GM19351 (cell line): ENCODE results near the gene ACER2.

ENCODE experiments used
- ATAC-seq: cut with Tn5 transposase; IDR thresholded peaks from one replicate; pipeline ENCODE4 v1.9.1; 2021; ENCODE audit warnings: mild to moderate bottlenecking, moderate library complexity; ENCODE audit not compliant: unreplicated experiment

Gene ACER2

DNA sequence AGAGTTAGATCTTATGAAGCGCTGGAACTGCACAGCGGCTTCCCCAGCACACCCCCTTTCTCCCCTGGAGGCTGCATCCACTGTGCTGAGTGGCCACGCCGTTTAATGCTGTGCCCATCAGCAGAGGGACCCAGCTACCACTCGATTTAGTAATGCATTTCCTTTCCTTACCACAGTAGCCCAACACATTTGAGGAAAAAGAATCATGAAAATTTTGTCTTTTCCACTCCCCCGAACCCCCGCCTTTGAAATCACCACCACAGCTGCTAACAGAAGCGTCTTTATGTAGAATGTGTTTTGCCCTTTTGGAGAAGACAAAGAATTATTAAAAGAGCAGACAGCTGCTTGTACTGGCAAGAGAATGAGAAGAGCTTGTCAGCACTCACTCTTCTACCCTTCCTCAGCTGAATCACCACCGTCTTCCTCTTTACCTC is 73.2 kb downstream of the ACER2 start:
- no peak for ATAC-seq

DNA sequence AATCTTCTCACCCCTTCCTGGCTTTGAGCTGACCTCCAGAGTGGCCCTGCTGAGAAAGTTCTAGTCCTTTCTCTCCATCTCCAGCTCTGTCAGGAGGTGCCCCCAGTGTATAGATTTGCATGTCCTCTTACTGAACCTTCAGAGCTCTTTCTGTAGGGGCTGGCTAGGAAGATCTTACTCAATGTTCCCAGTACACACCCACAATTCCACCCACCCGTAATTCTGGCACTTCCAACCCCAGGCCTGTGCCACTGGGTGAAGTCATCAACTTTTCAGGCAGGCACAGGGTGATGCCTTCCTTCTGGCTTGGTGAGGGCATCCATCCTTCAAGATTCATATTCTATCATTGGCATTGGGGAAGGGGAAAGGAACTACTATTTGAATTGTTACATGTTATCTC is 75.9 kb downstream of the ACER2 start:
- no peak for ATAC-seq

DNA sequence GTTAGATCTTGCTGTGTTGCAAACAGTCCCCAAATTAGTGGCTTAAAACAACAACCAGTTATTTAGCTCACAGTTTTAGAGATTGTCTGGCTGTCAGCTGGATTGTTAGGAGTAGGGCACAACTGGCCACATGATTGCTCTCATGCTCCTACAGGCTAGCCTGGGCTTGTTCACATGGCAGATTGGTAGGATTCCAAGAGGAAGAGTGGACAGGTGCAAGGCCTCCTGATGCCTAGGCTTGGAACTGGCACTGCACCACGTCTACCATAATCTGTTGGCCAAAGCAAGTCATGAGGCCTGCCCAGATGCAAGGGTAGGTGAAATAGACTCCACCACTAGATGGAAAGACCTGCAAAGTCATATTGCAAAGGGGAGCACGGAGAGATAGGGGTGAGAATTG is 76.4 kb downstream of the ACER2 start:
- ATAC-seq = no peak

DNA sequence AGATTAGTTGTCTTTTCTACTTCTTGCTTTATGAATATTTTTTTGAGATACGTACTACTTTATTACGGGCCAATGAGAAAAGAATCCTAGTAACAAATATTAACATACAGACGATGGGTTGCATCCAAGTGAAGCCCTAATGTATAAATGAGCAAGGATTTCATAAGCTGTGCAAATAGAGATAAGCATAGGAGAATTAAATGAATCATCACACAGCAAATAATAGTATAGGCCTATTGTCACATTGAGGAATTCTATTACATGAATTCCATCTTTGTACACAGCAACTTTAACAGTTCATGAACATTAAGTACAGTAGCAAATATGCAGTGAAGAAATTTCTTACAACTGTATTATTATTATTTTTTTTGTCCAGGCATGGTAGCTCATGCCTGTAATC is 78.0 kb downstream of the ACER2 start:
- ATAC-seq = no peak

DNA sequence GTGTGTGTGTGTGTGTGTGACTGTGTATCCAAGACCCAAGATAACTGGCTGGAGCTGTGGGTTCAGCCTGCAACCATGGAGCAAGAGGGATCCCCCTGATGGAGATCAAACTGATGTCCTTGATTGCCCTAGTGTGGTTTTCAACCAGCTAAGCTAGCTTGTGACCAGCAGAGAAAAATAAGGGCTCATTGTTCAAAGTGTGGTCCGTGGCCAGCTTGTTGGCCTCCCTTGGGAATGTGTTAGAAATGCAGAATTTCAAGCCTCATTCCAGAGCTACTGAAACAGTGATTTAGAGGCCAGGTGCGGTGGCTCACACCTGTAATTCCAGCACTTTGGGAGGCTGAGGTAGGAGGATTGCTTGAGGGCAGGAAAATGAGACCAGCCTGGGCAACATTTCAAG is 79.9 kb downstream of the ACER2 start:
- no peak for ATAC-seq

DNA sequence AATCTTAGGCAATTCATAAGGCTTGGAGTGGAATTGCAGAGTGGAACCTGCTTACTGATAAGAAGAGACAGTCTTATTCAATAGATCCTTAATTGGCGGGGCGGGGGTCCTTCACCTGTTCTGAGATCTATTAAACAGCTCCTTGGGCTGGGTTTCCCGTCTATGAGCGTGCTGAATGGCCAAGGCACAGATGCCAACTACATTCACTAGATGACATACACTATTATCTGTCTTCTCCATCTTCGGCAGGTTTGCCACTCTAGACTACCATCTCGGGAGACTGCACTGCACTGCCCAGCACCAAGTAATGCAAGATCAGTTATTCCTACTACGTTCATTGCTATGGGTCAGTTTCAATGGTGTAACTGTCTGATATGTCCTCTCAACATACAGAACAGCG is 81.5 kb downstream of the ACER2 start:
- no peak for ATAC-seq

DNA sequence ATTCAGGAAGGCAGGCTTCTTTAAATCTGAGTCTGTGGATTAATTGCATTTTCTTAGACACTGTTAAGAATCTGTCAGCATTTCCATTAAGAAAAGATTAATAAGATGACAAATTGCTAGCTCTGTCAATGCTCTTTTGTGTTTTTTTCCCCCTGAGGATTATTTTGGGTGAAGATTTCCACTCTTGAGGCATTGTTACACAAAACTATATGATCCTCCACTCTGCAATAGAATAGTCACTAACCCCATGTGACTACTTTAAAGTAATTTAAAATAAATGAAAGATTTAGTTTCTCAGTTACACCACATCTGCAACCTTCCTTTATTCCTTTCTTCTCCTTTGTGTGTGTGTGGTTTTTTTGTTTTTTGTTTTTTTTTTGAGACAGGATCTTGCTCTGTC is 82.0 kb downstream of the ACER2 start:
- no peak for ATAC-seq

DNA sequence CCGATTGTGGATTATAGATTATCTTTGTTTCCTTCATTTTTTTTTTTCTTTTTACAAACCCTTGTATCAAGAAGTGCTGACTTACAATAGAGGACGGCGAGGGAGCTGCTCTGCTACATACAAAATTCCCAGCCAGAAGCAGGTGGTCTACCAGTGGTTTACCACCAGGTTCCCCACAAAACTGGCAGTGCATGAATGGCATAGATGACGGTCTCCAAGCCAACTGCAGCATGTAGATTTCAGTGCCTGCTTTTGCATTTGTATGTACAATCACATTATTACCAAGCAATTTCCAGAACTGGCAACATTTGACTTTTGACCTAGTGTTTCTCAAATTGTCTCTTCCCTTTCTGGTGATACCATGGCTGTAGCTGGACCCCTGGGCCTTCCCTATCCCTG is 84.0 kb downstream of the ACER2 start:
- no peak for ATAC-seq

DNA sequence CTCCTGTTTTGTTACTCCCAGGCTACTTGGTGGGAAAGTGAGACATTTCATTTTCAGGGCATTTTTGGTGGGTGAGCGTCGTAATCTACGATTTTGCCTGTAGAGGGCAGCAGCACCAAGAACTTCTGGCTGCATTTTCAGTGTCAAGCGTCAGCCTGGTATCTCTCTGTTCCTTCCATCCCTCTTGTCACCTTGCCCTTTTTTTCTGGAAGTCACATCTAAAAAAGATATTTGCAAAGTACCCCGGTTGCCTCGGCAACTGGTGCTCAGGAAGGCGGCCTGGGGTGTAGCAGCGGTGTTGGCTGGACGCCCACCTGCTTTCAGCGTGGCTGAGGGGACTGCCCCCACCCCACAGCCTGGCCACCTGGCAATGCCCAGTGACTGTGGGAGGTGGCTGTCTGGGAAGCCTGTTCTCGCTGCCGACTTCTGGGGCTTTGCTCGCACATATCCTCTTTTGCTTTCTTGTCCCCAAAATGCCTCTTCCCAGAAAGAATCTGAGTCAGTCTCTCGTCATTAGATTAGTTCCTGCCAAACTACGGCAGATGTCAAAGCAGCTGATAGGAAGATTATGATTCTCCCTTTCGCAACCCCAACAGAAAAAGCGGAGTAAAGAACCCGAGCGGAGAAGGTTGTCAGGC is 84.5 kb downstream of the ACER2 start:
- ATAC-seq = peak; percentile 83

DNA sequence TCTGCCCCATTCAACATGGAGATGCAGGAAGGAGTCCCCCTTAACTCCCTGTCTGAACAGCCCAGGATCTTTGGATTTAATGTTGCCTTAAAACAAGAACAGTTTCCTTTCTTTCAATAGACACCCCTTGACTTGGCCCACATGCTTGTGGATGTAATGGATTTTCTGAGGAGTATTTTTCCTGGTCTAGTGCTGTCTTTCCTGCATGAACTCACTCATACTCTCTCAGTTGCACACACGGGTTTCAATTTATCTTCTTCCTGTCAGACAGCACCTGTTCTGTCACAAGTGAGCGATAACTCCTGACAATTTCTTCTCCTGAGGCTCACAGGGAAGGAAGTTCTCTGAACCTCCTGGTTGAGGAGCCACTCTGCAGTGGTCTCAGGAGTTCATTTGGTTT is 85.1 kb downstream of the ACER2 start:
- ATAC-seq = no peak

DNA sequence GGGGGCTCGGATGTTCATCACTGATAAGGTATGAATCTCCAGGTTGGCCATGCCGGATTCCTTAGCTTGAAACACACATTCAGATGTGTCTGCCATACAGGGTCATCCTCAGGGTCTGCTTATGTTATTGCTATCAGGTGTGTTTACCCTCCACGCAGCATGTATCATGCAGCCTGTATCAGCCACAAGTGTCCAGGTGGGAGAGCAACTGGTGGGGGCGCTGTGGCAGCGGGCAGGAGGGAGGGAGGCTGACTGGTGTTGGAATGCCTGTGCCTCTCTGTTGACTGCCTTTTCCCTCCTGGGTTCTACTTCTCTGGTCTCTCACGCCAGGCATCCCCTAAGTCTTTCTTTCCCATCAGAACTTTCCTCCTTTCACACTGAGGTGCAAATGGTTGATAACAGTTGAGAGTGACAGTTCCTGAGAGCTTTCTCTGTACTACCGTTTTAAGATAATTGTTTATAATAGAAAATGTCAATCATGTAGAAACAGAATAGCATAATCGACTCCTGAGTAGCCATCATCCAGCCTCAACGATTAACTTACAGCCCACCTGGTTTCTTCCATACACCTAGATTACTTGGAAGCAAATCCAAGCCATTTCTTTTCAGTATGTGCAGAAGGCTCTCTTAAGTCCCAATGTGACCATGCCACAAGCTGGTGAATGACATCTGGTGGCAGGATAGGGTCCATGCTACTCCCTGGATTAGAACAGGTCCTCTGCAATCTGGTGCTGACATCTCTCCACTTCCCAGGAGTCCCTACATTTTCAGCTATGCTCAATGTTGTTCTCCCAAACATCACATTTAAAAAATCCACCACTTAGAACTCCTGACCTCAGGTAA is 86.6 kb downstream of the ACER2 start:
- ATAC-seq = no peak

DNA sequence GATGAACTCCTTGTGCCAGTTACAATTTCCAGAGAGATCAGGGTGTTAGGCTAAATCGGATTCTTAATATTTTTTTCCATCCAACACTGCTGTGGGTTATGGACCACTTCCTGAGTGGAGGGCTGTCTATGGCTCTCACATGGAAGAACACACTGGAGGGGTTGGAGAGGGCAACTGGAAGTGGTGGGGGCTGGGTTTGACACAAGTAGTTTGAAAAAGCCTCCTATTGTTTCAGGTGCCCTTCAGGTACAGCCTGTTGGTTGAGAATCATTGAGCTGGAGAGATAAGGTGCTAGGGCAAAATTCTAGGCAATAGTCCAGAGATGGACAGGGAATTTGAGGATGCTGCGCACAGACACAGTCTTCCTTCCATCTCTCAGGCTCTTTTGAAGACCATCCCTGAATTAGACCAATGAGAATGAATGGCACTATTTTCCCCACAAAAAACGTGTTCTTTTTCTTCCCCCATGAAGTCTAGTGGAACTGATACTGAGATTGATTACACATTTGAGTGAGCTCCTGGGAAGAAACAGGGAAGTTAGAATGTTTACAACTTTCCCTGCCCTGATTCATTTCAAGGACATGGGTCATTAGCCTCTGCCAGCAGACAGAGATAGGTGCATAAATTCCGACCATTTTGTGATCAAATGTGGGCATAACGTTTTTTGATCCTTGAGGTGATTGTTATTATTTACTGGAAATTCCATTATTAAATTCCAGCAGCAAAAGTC is 87.7 kb downstream of the ACER2 start:
- no peak for ATAC-seq

DNA sequence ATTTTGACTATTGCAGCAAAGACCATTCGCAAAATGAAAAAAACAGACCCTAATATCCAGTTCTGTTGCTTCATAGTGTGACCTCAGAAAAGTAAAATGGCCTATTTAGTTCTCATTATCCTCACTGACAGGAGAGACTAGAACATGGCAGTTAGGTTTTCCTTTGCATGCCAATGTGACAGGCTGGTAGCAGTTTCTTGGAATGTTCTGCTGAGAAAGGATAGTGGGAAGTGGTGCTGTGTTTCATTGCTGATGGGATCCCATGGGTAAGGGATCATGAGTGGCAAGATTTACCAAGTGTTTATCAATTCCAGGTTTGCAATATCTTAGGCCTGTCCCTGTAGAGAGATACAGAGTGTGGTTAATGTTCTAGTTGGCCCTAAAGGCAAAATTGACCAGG is 88.5 kb downstream of the ACER2 start:
- no peak for ATAC-seq

DNA sequence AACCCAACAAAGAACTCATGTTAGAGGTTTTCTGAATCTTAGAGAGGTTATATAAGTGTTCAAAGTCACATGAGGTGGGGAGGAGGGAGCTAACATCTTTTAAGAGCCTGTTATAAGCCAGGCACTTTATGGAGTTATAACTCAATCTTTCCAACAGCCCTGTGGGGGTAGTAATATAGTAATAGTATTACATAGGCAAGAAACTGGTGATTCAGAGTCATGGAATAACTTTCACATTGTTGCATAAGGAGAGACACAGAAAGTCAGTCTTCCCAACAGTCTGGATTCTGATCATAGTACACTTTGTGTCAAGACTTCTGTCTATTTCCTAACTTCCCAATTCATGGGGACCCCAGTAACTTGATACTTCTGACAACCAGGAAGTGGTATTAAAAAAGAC is 89.2 kb downstream of the ACER2 start:
- ATAC-seq = no peak
